Brain microvascular endothelial cell (primary cell): Measurements from ENCODE around the gene SLC49A3.

Source experiments
- DNase-seq: peaks from one replicate; pipeline ENCODE4 v3.0.0-alpha.2; 2020
- H3K27ac ChIP-seq: fragments of 250-450 bp; sonication (Bioruptor Pico); 2 replicates; pipeline ENCODE4 v1.5.1; 2020; ENCODE audit warnings: mild to moderate bottlenecking, moderate library complexity
- H3K27me3 ChIP-seq: fragments of 250-450 bp; sonication (Bioruptor Pico); replicated peaks from 2 replicates; pipeline ENCODE4 v1.5.1; 2020; ENCODE audit warnings: mild to moderate bottlenecking
- H3K36me3 ChIP-seq: fragments of 250-450 bp; sonication (Bioruptor Pico); replicated peaks from 2 replicates; pipeline ENCODE4 v1.5.1; 2020; ENCODE audit warnings: mild to moderate bottlenecking
- H3K4me3 ChIP-seq: 2 replicates; pipeline ENCODE4 v1.5.1; 2011; ENCODE audit warnings: low read depth, mild to moderate bottlenecking, control low read depth, low read length, moderate library complexity
- CTCF ChIP-seq: IDR thresholded peaks from 2 replicates; pipeline ENCODE4 v1.5.1; 2011; ENCODE audit warnings: low read depth, mild to moderate bottlenecking, moderate library complexity, low read length, control low read depth, inconsistent platforms; ENCODE audit errors: missing control alignments
- in situ Hi-C: cut with HindIII; loops from 2 replicates; pipeline ENCODE4 v1.10.0; 2017; ENCODE audit warnings: low sequenced_read_pairs, low pct_ligation_motif_present

The SLC49A3 gene

GRCh38 chr4:679104-679481 lies 9.9 kb downstream of the SLC49A3 start:
- Histone ChIP-seq H3K4me3 (no peak overlapping the region), H3K27me3 (no peaks in the 10 kb centered on the region), H3K36me3 (no peaks in the 10 kb centered on the region), H3K27ac (no peak overlapping the region)
- no peak for TF ChIP-seq CTCF
- in situ Hi-C loops: no loop called here
- no peak for DNase-seq

DNA sequence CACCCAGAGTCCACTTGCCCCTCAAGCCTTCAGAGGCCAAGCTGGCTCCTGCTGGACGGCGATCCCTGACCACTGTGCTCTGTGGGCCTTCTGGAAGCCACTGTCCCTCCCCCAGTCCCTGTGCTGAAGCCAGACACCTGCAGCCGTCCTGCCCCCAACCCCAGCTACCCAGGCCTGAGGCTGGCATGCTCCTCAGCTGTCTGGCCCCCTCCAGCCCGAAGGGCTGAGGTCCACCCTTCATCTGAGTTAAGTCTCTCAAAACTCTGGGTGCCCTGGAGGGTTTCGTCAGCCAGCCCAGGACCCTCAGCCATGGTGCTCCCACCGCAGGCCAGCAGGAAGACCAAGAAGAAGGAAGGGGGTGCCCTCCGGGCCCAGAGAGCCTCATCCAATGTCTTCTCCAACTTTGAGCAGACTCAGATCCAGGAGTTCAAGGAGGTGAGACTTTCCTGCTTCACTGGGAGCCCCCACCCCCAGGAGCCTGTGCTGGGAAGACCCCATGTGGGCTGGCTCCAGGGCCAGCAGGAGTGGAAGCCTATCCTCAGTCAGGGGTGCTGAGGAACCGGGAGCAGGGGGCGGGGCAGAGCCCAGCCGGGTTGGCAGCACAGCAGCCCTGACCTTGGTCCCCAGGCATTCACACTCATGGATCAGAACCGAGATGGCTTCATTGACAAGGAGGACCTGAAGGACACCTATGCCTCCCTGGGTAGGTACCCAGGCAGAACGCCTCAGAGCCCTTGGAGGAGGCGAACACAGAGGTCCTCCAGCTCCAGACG lies 10.4 kb downstream of the SLC49A3 start:
- in situ Hi-C loops: no loop called here
- DNase-seq: no peak
- H3K4me3 ChIP-seq: no peak overlapping the region
- no peaks in the 10 kb centered on the region for H3K27me3 ChIP-seq
- no peaks in the 10 kb centered on the region for H3K36me3 ChIP-seq
- no peak for TF ChIP-seq CTCF
- H3K27ac ChIP-seq: no peak overlapping the region

- TF ChIP-seq CTCF: no peak
- Histone ChIP-seq H3K27me3 (no peaks in the 10 kb centered on the region), H3K27ac (no peak overlapping the region), H3K4me3 (no peak overlapping the region), H3K36me3 (no peaks in the 10 kb centered on the region)
- DNase-seq: no peak
- in situ Hi-C loops: no loop called here
Observed at GRCh38 chr4:677431-678293, 11.3 kb downstream of the SLC49A3 start.

DNA sequence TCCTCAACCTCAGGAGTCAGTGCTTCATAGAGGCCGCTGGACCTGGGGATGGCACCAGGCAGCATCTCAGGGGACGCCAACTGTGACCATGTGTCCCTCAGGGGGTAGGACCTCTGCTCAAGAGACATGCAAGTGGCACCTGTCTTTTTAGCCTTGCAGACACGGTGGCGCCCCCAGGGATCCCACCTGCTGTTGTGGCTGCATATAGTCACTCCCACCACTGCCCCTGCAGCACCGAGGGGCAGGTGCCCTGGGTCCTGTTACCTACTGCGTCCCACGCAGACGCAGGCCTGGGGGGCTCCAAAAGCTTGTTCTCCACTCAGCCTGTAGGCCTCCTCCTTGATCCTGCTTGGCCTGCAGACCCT lies 12.1 kb downstream of the SLC49A3 start:
- Histone ChIP-seq H3K36me3 (peaks cover 5% of the 10 kb centered on the region), H3K27me3 (no peaks in the 10 kb centered on the region), H3K27ac (no peak overlapping the region), H3K4me3 (no peak overlapping the region)
- no peak for TF ChIP-seq CTCF
- in situ Hi-C loops: no loop called here
- no peak for DNase-seq

DNA sequence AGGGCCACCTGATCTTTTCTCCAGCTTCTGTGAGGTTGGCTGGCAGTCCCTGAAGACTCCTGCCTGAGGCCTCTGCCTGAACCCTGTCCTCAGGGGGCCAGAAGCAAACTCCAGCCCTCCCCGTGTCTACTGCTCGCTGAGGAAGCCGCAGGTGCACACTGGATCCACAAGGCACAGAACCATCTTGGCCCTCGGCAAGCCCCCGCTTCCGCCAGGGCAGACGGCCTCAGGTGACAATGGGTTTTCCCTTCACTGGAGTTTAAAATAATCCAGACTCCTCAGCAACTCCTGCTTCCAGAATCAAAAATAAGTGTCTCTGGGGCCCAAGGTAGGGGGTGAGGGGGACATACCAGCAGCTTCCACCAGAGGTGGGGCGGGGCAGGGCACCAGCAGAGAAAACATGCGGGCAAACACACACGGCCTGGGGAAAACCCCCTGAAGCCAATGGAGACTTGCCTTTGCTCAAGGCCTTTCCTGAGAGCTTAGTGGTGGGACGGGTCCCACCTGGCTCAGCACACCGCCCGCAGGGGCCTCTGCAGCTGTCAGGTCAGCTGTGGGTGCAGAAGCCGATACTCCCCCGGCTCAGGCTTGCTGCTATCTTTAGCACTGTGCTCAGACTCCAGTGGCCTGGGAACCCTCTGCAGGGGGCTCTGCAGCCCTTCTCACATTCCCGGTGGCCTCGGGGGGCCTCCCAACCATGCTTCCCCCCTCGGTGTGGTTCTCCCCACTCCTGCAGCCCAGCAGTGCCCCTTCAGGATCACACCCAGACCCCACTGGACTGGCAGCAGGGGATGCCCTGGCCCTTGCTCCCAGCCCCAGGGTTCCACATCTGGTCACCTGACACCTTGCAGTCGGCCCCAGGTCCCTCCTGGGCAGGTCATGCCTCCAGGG lies 12.7 kb downstream of the SLC49A3 start:
- TF ChIP-seq CTCF: no peak
- DNase-seq: no peak
- H3K27me3 ChIP-seq: no peaks in the 10 kb centered on the region
- H3K27ac ChIP-seq: no peak overlapping the region
- H3K36me3 ChIP-seq: peaks cover 11% of the 10 kb centered on the region
- H3K4me3 ChIP-seq: no peak overlapping the region
- in situ Hi-C loops: no loop called here
